ENCODE data around the gene ZFYVE9.

Gene ZFYVE9

DNA sequence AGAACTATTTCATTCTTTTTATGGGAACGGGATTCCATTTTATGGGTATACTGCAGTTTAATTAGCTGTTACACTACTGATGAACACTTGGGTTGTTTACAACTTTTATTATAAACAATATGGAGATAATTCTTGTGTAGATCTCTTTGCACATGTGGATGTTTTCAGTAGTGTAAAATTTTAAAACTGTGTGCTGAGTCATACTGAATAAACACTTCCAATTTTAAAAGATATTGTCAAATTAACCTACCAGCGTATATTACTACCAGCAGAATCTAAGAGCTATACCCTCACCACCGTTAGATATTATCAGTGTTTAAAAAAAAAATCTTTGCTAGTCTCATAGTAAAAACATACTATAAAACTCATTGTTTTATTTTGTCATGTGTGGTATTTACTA is 118.0 kb downstream of the ZFYVE9 start:
- no peak for DNase-seq

DNA sequence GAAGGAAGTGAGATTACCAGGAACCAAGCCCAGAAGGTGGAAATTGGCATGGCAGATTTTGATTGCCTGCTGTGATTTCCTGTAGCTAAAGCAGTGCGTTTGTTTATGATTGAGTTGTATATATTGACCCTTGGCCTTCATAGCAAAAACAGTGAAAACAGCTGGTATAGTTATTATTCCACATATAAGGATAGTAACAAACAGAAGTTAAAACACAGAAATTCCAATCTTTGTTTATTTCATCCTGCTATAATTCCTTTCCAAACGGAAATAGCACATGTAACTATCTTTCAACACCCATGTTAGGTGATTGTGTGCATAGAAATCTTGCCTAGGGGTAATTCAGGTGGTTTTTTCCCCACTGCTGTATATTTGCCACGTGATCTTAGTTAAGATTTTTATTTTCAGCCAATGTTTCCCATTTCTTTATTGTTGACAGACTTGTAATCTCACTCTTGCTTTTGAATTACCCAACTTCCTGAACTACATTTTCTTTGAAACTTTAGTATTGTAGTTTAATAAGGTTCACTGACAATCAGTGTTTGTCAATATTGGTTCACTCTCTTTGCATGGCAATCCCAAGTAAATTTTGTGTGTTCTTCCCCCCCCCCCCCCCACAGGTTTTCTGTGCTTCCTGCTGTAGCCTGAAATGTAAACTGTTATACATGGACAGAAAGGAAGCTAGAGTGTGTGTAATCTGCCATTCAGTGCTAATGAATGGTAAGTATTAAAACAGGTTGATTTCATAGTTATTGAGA is 121.4 kb downstream of the ZFYVE9 start:
- DNase-seq = no peak

DNA sequence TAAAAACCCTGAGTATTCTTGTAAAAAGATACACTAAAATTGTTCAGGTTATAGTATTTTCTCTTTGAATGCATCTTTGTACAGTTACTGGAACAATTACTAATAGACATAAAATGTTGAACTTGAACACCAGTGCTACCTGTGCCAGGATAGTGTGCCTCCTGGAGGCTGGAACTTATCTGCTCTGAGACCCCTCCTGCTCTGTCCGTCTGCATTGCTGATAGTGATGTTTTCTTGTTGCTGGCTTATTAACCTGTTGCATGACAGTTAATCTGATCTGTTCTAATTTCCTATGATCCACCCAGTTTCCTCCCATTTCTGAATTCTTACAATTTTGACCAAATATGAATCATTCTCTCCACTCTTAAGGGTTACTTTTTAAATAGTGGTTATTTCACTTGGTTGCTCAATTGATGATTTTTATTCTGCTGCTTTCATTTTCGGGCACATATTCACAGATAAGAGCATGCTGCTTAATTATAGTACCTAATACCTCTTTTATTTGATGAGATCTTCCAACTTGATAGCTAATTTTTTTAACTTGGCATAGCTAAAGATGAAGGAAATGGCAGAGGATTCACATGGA is 122.7 kb downstream of the ZFYVE9 start:
- no peak for DNase-seq

DNA sequence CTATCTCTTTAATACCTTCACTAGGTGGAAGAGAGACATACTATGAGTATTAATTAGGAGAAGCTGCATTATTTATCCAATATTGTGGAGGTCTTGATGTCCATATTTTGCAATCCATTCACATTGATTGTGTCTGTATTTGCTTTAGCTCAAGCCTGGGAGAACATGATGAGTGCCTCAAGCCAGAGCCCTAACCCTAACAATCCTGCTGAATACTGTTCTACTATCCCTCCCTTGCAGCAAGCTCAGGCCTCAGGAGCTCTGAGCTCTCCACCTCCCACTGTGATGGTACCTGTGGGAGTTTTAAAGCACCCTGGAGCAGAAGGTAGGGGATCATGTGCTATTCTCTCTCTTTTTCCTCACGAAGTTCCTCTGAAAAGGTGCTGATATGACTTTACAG is 124.6 kb downstream of the ZFYVE9 start:
- DNase-seq = no peak

DNA sequence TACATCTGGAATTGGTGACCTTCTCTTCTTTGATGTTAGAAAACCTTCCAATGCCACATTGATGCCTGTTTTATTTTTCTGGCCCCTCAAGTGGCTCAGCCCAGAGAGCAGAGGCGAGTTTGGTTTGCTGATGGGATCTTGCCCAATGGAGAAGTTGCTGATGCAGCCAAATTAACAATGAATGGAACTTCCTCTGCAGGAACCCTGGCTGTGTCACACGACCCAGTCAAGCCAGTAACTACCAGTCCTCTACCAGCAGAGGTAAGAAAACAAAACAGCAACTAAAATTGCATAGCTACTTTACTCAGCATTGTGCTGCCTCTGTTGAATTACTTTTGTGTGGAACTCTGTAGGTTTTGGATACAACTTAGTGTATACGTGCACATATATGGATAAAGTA is 126.5 kb downstream of the ZFYVE9 start:
- no peak for DNase-seq

DNA sequence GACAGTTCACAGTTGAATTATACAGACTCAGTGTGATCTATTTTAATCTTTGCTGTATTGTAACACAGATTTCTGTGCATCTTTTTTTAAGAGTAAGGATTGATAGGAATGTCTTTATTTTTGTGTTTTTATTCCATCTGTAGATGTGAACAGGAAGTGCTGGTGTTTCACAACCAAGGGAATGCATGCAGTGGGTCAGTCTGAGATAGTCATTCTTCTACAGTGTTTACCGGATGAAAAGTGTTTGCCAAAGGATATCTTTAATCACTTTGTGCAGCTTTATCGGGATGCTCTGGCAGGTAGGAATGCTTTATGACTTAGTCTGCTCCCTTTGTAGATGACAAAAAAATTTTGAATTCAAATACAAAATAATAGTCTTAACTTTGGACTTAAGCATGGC is 139.6 kb downstream of the ZFYVE9 start:
- DNase-seq = peak; percentile 24

DNA sequence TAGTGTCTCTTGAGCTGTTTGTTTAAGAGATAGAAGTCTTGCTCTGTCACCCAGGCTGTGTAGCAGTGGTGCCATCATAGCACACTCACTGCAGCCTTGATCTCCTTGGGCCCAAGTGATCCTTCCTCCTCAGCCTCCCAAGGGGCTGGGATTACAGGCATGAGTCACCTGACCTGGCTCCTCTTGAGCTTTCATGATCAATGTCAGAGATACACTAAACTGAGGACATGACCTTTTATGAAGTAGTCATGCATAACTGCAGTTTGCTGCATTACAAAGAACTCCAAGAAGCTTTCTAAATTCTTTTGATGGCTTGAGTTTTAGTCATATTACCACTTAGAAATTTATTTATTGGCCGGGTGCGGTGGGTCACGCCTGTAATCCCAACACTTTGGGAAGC is 146.4 kb downstream of the ZFYVE9 start:
- peak; percentile 57 for DNase-seq

DNA sequence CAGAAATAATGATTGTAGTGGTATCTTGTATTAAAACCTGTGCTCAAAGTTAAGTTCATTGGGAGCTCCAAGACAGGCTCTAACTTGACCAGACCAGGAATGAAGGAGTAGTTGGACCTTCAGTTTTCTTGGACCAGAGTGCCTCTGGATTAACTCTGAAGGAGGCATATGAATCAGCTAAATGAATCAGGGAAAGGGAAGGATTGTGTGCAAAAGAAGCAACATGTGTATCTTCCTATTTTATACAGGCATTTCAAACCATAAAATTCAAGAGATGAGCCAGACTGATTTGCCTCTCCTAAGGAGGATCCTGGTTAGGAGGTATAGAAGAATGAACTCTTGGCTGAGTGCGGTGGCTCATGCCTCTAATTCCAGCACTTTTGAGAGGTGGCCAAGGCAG is 152.7 kb downstream of the ZFYVE9 start:
- DNase-seq = no peak

DNA sequence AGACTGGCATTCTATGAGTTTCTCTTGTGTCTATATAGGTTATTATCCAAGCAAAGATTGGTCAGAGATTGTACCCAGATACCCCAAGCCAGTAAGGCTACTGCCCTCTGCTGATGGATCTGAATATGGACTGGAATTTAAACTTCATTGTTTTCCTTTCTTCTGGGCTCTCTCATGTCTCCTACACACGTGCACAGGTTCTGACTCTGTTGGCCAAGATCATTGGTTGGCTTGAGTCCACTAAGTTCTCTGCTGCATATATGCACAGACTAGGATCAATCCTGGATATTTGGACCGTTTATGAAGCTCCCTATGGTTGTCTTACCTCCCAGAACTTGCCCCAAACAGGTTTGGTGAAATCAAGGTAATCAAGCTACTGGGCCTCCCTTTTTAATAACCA is 154.5 kb downstream of the ZFYVE9 start:
- DNase-seq = peak; percentile 61

DNA sequence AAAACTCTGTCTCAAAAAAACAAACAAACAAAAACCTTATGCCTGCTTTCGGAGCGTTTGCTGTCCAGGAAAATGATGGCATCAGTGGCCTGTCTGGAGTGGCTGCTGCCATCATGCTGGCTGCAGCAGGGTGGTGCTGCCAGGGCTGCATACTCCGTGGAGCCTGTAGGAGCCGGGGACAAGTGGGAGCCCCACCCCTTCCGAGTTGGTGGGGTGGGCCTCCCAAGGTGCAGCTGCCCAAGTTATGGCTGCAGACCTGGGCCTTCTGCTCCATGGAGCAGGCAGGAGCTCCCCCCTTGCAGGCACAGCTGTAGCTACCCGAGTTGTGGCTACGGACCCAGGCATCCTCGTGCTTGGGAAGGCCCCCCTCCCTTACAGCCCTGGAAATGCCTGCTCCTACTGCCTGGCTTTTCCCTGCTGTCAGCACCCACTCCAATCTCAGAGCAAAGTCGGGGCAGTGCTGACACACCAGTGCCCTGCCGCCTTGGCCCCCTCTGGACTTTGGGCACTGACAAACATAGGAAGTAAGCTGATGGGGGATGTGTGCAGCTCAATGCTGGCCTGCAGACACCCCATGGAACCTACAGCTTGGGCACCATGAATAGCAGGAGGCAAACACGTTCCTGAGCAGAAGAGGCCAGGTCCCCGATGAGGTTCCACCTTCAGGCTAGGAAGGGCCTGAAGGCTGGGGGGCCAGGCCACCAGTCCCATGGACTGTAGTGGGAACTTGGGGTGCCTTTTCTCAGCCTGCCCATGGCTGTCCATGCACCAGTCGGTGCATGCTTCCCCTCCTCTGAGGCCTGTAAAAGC is 163.7 kb downstream of the ZFYVE9 start:
- no peak for DNase-seq

DNA sequence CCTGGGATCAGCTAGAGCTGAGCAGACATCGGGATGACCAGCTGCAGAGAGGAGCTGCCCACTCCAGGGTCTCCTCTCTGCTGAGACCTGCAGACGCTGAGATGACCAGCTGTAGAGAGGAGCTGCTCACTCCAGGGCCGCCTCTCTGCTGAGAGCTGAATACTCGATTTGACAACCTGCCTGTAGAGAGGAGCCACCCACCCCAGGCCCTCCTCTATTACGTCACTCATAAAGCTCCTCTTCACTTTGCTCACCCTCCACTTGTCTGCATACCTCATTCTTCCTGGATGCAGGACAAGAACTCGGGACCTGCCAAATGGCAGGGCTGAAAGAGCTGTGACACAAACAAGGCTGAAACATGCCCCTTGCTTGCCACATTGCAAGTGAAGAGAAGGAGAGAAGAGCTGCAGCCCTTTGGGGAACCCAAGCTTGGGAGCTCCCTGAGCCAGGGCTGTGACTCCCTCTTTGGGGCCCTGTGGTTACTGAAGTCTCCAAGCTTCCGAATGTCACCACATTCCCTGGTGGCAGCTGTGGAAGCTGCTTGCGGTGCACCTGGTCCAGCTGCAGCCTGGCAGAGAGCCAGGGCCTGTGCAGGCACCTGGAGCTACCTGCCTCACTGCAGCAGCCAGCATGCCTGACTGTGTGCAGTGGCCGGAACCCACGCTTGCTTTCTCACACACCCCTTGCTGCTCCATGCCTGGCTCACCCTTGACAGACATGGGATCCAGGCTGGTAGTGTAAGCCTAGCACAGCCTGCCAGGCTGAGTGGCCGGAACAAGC is 164.5 kb downstream of the ZFYVE9 start:
- no peak for DNase-seq

DNA sequence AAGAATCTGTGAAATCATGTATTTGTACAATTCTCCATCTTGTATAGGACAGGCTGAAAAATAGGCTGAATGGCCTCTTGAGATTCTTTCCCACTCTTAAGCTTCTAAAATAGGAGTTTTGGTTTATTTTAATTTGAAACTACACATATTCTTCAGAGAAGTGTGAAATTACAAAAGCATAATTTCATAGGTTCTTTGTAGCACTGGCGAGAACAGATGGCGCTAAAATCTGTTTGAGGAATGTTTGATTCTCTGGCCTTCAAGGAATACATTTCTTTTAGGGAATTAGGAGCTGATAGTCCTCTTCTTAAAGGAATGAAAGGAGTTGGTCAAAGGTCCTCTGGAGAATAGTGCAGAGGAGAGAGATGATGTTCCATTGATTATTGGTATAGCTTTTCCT is 179.2 kb downstream of the ZFYVE9 start:
- DNase-seq = no peak

DNA sequence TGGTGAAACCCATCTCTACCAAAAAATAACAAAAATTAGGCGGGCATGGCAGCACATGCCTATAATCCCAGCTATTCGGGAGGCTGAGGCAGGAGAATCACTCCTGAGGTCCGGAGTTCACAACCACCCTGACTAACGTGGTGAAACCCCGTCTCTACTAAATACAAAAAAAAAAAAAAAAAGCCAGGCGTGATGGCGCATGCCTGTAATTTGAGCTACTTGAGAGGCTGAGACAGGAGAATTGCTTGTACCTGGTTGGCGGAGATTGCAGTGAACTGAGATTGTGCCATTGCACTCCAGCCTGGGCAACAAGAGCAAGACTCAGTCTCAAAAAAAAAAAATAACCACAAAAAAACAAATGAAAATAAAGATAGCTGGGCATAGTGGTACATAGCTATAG is 181.8 kb downstream of the ZFYVE9 start:
- no peak for DNase-seq

DNA sequence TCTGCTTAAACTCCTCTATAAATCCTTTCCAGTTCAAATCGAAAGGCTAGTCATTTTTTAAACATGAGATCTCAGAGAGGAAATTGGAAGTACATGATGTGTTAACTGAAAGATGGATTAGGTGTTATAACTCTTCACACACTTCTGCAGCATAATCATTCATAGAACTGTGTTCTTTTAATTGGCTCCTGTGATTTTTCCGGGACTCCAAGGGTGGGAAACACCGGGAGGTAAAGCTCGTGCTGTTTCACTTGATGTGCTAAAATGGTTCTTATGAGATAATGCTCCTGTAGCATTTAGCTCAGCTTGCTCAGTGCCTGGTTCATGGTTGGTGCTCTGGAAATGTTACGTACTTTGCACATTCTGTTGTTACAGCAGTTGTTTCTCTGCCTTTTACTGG is 183.9 kb downstream of the ZFYVE9 start:
- DNase-seq = no peak

DNA sequence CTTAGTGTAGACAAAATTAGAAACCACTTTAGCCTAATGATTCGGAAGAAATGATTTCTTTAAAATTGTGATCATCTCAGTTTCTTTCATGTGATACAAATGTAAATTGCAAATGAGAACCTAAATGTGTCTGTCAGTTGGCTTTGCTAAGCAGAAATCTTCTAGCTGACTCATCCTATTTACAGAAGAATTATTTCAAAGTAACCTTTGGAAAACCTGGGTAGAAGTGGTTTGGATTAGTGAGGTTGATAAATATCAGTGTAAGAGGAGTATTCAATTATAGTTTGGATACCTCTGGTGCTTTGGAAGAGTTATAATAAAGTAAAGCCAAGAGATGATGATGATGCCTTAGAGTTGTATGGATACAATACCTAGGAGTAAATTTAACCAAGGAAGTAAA is 186.7 kb downstream of the ZFYVE9 start:
- DNase-seq = no peak

DNA sequence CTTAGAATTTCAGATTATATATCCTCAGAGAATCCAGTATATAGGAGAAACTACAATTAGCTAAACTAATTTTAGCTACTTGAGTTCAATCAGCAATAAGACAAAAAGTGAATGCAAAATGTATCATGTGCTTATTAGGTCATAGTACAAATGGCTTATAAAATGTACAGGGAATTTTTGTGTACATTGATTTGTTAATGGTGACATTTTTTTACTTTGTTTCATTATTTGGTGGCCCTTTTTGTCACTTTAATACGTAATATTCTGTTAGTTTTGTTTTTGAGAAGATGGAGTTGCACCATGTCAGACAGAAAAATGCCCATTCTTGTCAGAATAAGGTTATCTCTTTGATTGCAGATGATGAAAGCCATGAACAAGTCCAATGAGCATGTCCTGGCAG is 190.5 kb downstream of the ZFYVE9 start:
- no peak for DNase-seq

DNA sequence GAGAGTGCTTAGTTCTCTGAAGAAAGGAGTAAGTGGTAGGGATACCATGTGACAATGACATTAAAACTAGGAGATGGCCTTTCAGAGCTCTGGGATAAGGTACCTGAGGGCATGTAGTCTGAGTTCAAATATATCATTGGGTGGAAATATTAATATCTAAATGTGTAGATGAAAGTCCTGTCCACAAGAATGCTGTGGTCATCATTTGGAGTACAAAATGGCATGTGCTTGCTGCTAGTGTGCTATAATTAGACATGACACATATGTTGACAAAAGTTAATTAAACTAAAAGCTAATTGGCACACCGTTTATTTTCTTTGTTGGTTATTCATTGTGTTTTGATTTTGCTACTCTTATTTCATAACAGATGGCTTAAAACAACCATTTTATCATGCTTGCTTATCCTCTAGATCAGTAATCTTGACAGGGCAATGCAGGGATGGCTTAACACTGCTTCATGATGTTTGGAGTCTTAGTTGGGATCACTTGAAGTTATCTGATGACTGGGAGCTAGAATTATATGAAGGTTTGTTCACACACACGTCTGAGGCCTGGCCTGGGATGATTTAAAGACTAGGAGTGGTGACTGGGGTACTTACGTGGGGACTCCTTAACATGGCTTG is 193.1 kb downstream of the ZFYVE9 start:
- DNase-seq = no peak

DNA sequence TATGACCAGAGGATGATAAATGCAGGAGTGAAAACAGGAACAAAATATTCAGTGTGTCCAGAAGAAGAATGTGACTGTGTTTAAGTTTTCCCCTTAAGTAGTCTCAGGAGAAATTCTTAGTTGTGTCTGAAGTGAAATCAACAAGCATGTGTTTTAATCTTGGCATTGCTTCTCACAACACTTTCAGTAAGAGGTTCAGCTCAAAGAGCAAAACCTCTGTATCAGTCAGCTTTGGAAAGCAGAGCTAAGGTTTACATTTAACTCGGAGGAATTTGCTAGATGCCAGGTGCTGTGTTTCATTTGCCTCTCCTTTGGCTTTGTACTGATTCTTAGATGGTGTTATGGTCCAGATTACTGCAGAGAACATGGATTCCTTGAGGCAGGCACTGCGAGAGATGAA is 195.6 kb downstream of the ZFYVE9 start:
- DNase-seq = no peak

DNA sequence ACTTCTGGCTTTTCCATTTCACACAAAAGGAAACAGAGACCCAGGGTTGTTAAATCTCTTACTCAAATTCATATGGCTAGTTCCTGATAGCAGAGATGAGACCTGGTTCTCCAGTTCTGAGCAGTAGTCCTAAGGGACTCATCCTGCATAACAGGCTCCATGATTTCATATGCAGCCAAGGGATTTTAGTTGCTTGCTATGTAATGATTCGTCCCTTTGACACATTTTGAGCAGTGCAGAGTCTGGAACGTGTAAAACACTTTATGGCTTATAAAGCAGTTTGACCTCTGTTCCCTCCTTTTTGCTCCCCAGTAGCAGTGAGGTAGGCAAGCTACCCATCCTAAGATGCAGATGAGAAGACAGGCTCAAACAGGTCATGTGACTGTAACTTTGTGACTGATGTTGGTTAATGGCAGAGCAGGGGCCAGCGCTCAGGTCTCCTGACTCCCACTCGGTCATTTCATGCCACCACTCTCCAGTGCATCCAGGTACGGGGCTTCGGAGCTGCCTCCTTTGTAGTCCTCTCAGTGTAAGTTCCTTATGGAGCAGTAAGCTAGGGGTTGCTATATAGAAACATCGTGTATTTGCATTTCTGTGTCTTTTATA is 199.9 kb downstream of the ZFYVE9 start:
- DNase-seq = no peak

DNA sequence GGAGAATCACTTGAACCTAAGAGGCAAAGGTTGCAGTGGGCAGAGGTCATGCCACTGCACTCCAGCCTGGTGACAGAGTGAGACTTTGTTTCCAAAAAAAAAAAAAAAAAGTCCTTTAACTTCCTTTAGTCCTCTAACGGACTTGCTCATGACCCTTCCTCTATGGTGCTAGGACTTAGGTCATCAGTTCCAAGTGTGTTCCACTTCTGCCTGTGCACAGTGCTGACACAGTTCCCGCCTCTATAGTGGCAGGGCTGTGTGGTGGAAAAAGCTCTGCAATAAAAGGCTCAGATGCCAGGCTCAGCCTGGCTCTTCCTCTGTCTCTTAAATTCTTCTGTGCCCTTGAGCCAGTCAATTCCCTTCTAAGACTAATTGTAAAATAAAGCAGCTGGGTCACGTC is 202.1 kb downstream of the ZFYVE9 start:
- DNase-seq = no peak

DNA sequence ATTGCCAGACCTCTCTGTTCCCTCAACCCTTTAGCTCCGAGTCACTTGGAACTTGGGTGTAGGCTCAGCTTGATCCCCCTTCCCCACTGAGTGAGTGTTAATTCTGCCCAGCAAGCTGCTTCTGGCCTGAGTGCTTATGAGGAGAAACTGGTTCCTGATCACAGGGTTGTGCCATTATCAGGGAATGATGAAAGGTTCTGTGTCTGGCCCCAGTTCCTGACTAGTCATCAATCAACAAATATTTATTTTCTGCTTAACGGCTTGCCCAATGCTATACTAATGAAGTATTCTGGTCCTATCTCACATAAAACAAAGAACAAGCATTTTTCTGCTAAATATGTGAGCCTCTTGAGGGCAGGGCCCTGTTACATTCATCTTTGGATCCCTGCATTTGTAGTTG is 203.4 kb downstream of the ZFYVE9 start:
- DNase-seq = no peak

DNA sequence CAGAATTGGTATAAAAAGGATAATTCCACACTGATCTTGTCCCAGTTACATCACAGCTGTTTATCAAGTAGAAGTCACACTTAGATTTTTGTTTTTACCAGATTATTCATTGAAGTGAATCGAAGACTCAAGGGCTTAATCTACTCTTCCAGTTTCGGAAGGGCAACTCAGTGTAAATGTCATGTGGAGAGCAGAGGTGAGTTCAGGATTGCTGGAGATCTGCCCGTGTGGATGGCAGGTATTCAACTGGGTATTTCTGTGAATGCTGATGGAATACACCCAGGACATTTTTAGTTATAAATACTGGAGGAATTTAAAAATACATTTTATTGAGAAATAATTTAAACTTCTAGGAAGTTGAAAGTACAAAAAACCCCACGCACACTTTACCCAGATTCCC is 204.8 kb downstream of the ZFYVE9 start:
- DNase-seq = no peak
